WTC11 (cell line): ENCODE data around the gene NELL1. TPM values are rescaled to one million over a fixed set of nuclear protein-coding genes. Genes with fewer than 3 reads are reported as not detected.

Source experiments
- ATAC-seq: fragments of 200-7000 bp; cut with Tn5 transposase; 2 replicates; pipeline ENCODE4 v1.10.0; 2021; ENCODE audit warnings: mild to moderate bottlenecking, moderate library complexity
- CTCF ChIA-PET: fragments of 300-600 bp; sonication (Branson Sonifier 250); formaldehyde crosslinking; loops from one replicate; lab custom pipeline; 2021; ENCODE audit warnings: antibody characterized with exemption; lab: Charles Lee
- POLR2A ChIA-PET: fragments of 350-600 bp; sonication (Branson Sonifier 250); formaldehyde crosslinking; loops from one replicate; lab custom pipeline; 2021; ENCODE audit warnings: antibody characterized with exemption; lab: Charles Lee
- DNase-seq: peaks from one replicate; pipeline ENCODE4 v3.0.0; 2021; ENCODE audit warnings: low spot score
- H3K27ac Mint-ChIP-seq: 2 replicates; pipeline ENCODE4 v1.8.0; 2021; ENCODE audit warnings: mixed read lengths
- H3K27me3 Mint-ChIP-seq: 2 replicates; pipeline ENCODE4 v1.8.0; 2021; ENCODE audit warnings: low read depth, mild to moderate bottlenecking, moderate library complexity, mixed read lengths
- H3K36me3 Mint-ChIP-seq: 2 replicates; pipeline ENCODE4 v1.8.0; 2021; ENCODE audit warnings: mixed read lengths
- H3K4me1 Mint-ChIP-seq: 2 replicates; pipeline ENCODE4 v1.8.0; 2022; ENCODE audit warnings: mixed read lengths
- H3K4me3 Mint-ChIP-seq: 2 replicates; pipeline ENCODE4 v1.8.0; 2021; ENCODE audit warnings: mild to moderate bottlenecking, moderate library complexity, mixed read lengths
- H3K9me3 Mint-ChIP-seq: 2 replicates; pipeline ENCODE4 v1.8.0; 2021; ENCODE audit warnings: mixed read lengths
- EMX1 ChIP-seq: fragments of 250-450 bp; sonication (Bioruptor Pico); IDR thresholded peaks from 2 replicates; pipeline ENCODE4 v1.8.0; 2021; ENCODE audit warnings: mild to moderate bottlenecking
- FOXP1 ChIP-seq: sonication (generic); formaldehyde crosslinking; IDR thresholded peaks from 2 replicates; pipeline ENCODE4 v1.8.0; 2022; ENCODE audit warnings: missing genetic modification reagents, mild to moderate bottlenecking, moderate library complexity, borderline replicate concordance
- GRHL2 ChIP-seq: fragments of 250-450 bp; sonication (Bioruptor Pico); IDR thresholded peaks from 2 replicates; pipeline ENCODE4 v1.8.0; 2022; ENCODE audit warnings: mild to moderate bottlenecking, moderate library complexity; ENCODE audit not compliant: insufficient replicate concordance, severe bottlenecking
- GTF2I ChIP-seq: fragments of 250-450 bp; sonication (Bioruptor Pico); conservative IDR thresholded peaks from 2 replicates; pipeline ENCODE4 v1.4.0; 2021; ENCODE audit warnings: mild to moderate bottlenecking
- JAZF1 ChIP-seq: fragments of 250-450 bp; sonication (Bioruptor Pico); IDR thresholded peaks from 2 replicates; pipeline ENCODE4 v1.9.0; 2021; ENCODE audit warnings: moderate library complexity, mild to moderate bottlenecking, inconsistent platforms
- MYBL2 ChIP-seq: sonication (generic); formaldehyde crosslinking; IDR thresholded peaks from 2 replicates; pipeline ENCODE4 v1.8.1; 2023; ENCODE audit warnings: mild to moderate bottlenecking, moderate library complexity, missing genetic modification reagents
- NR2C2 ChIP-seq: sonication (generic); formaldehyde crosslinking; IDR thresholded peaks from 2 replicates; pipeline ENCODE4 v1.8.0; 2022; ENCODE audit warnings: mild to moderate bottlenecking, missing genetic modification reagents
- ZNF121 ChIP-seq: sonication (generic); formaldehyde crosslinking; IDR thresholded peaks from 2 replicates; pipeline ENCODE4 v1.8.0; 2023; ENCODE audit warnings: missing genetic modification reagents
- ZNF232 ChIP-seq: sonication (generic); formaldehyde crosslinking; IDR thresholded peaks from 2 replicates; pipeline ENCODE4 v1.8.0; 2022; ENCODE audit warnings: mild to moderate bottlenecking, missing genetic modification reagents
- ZNF317 ChIP-seq: sonication (generic); formaldehyde crosslinking; IDR thresholded peaks from 2 replicates; pipeline ENCODE4 v1.8.1; 2023; ENCODE audit warnings: low read depth, mild to moderate bottlenecking, moderate library complexity, missing genetic modification reagents, borderline replicate concordance
- ZNF671 ChIP-seq: fragments of 250-450 bp; sonication (Bioruptor Pico); IDR thresholded peaks from 2 replicates; pipeline ENCODE4 v1.8.0; 2021; ENCODE audit warnings: mild to moderate bottlenecking
- total RNA-seq: library from RNA; stranded (reverse); gene quantifications from 3 replicates; pipeline ENCODE4 v1.2.3, GENCODE V29; 2021
- TF ChIP-seq, protein P1 (sequence below): sonication (generic); formaldehyde crosslinking; IDR thresholded peaks from 2 replicates; pipeline ENCODE4 v1.8.1; 2022; ENCODE audit warnings: missing genetic modification reagents, borderline replicate concordance
- TF ChIP-seq, protein P2 (sequence below): sonication (generic); formaldehyde crosslinking; conservative IDR thresholded peaks from 2 replicates; pipeline ENCODE4 v1.8.1; 2022; ENCODE audit warnings: mild to moderate bottlenecking, missing genetic modification reagents
- TF ChIP-seq, protein P3 (sequence below): sonication (generic); formaldehyde crosslinking; IDR thresholded peaks from 2 replicates; pipeline ENCODE4 v1.8.1; 2023; ENCODE audit warnings: mild to moderate bottlenecking, missing genetic modification reagents
- TF ChIP-seq, protein P4 (sequence below): sonication (generic); formaldehyde crosslinking; IDR thresholded peaks from 2 replicates; pipeline ENCODE4 v1.8.1; 2022; ENCODE audit warnings: mild to moderate bottlenecking, moderate library complexity, missing genetic modification reagents
- TF ChIP-seq, protein P5 (sequence below): sonication (generic); formaldehyde crosslinking; IDR thresholded peaks from 2 replicates; pipeline ENCODE4 v1.8.0; 2023; ENCODE audit warnings: missing genetic modification reagents
- TF ChIP-seq, protein P6 (sequence below): fragments of 250-450 bp; sonication (Bioruptor Pico); IDR thresholded peaks from 2 replicates; pipeline ENCODE4 v2.1.2; 2022; ENCODE audit warnings: mild to moderate bottlenecking, moderate library complexity
- TF ChIP-seq, protein P7 (sequence below): sonication (generic); formaldehyde crosslinking; conservative IDR thresholded peaks from 2 replicates; pipeline ENCODE4 v1.8.1; 2023; ENCODE audit warnings: mild to moderate bottlenecking, low read depth, missing genetic modification reagents, moderate library complexity

NELL1 gene
- total RNA-seq, 1 experiment from 2014 or later = 1.8 TPM

DNA sequence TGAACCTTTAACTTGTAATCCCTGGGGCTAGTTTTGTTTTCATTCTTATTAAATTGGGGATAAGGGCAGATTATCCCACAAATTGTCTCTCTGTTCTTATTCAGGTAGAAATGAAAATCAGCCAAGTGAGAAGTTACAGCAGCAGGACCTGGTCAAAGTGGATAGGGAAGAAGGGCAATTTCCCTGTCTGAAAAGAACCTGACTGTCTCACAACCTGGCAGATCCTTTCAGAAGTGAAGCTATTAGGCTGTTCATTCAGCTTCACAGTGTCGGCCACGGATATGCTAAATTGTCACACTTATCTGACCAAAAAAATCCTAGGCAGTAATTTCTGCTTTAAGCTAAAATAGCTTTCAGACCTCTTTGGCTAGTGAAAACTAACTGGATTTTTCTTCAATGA lies 810.9 kb downstream of the NELL1 start:
- no peaks in the 10 kb centered on the region for H3K27me3 Mint-ChIP-seq
- DNase-seq = no peak
- no peak overlapping the region for H3K4me3 Mint-ChIP-seq
- POLR2A ChIA-PET = interaction anchor here (0.6 kb wide), 1 partner anchor 306 kb away, joined by 3 read pairs; no protein-coding TSS in a partner anchor
- ATAC-seq = no peak
- H3K27ac Mint-ChIP-seq = no peak overlapping the region
- H3K9me3 Mint-ChIP-seq = 0 out of 2 replicates have a peak, but pooled peaks cover 2% of the 10 kb centered on the region
- CTCF ChIA-PET = interaction anchor here (0.5 to 1.7 kb wide), 2 partner anchors 32 to 484 kb away, joined by 3 to 6 read pairs; no protein-coding TSS in a partner anchor
- TF ChIP-seq, protein P1, sequence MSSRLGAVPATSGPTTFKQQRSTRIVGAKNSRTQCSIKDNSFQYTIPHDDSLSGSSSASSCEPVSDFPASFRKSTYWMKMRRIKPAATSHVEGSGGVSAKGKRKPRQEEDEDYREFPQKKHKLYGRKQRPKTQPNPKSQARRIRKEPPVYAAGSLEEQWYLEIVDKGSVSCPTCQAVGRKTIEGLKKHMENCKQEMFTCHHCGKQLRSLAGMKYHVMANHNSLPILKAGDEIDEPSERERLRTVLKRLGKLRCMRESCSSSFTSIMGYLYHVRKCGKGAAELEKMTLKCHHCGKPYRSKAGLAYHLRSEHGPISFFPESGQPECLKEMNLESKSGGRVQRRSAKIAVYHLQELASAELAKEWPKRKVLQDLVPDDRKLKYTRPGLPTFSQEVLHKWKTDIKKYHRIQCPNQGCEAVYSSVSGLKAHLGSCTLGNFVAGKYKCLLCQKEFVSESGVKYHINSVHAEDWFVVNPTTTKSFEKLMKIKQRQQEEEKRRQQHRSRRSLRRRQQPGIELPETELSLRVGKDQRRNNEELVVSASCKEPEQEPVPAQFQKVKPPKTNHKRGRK (CRISPR knock-in tag) = no peak
- TF ChIP-seq, protein P2, sequence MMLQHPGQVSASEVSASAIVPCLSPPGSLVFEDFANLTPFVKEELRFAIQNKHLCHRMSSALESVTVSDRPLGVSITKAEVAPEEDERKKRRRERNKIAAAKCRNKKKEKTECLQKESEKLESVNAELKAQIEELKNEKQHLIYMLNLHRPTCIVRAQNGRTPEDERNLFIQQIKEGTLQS (CRISPR knock-in tag) = no peak
- TF ChIP-seq, protein P3, sequence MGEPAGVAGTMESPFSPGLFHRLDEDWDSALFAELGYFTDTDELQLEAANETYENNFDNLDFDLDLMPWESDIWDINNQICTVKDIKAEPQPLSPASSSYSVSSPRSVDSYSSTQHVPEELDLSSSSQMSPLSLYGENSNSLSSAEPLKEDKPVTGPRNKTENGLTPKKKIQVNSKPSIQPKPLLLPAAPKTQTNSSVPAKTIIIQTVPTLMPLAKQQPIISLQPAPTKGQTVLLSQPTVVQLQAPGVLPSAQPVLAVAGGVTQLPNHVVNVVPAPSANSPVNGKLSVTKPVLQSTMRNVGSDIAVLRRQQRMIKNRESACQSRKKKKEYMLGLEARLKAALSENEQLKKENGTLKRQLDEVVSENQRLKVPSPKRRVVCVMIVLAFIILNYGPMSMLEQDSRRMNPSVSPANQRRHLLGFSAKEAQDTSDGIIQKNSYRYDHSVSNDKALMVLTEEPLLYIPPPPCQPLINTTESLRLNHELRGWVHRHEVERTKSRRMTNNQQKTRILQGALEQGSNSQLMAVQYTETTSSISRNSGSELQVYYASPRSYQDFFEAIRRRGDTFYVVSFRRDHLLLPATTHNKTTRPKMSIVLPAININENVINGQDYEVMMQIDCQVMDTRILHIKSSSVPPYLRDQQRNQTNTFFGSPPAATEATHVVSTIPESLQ (CRISPR knock-in tag) = no peak
- no peak for TF ChIP-seq FOXP1 (CRISPR knock-in tag)
- TF ChIP-seq EMX1 (CRISPR knock-in tag) = no peak
- TF ChIP-seq GRHL2 (CRISPR knock-in tag) = no peak
- TF ChIP-seq ZNF671 = no peak
- H3K36me3 Mint-ChIP-seq = no peaks in the 10 kb centered on the region
- peaks cover 14% of the 10 kb centered on the region for H3K4me1 Mint-ChIP-seq

GRCh38 chr11:21481255-21481654 lies 811.9 kb downstream of the NELL1 start:
- Mint-ChIP-seq H3K27ac (no peak overlapping the region), H3K4me3 (no peak overlapping the region), H3K27me3 (no peaks in the 10 kb centered on the region), H3K36me3 (no peaks in the 10 kb centered on the region), H3K9me3 (no peaks in the 10 kb centered on the region), H3K4me1 (peaks cover 13% of the 10 kb centered on the region)
- ATAC-seq = no peak
- CTCF ChIA-PET = interaction anchor here (1.7 kb wide), 1 partner anchor 31 kb away, joined by 6 read pairs; no protein-coding TSS in a partner anchor
- POLR2A ChIA-PET = no interaction called here
- TF ChIP-seq MYBL2 (CRISPR knock-in tag) (no peak), GTF2I (CRISPR knock-in tag) (no peak), FOXP1 (CRISPR knock-in tag) (no peak), JAZF1 (CRISPR knock-in tag) (no peak), ZNF232 (no peak)
- TF ChIP-seq, protein P4, sequence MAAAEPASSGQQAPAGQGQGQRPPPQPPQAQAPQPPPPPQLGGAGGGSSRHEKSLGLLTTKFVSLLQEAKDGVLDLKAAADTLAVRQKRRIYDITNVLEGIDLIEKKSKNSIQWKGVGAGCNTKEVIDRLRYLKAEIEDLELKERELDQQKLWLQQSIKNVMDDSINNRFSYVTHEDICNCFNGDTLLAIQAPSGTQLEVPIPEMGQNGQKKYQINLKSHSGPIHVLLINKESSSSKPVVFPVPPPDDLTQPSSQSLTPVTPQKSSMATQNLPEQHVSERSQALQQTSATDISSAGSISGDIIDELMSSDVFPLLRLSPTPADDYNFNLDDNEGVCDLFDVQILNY = no peak
- no peak for DNase-seq

GRCh38 chr11:21484039-21484438 lies 814.7 kb downstream of the NELL1 start:
- ChIA-PET CTCF (no interaction called here), POLR2A (no interaction called here)
- Mint-ChIP-seq H3K27me3 (no peaks in the 10 kb centered on the region), H3K4me3 (no peak overlapping the region), H3K9me3 (no peaks in the 10 kb centered on the region), H3K4me1 (no peaks in the 10 kb centered on the region), H3K36me3 (no peaks in the 10 kb centered on the region), H3K27ac (no peak overlapping the region)
- ATAC-seq (no peak), DNase-seq (no peak)
- TF ChIP-seq ZNF317 (no peak), EMX1 (CRISPR knock-in tag) (no peak), ZNF121 (CRISPR knock-in tag) (no peak), NR2C2 (CRISPR knock-in tag) (no peak)
- TF ChIP-seq, protein P5, sequence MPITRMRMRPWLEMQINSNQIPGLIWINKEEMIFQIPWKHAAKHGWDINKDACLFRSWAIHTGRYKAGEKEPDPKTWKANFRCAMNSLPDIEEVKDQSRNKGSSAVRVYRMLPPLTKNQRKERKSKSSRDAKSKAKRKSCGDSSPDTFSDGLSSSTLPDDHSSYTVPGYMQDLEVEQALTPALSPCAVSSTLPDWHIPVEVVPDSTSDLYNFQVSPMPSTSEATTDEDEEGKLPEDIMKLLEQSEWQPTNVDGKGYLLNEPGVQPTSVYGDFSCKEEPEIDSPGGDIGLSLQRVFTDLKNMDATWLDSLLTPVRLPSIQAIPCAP = no peak
- TF ChIP-seq, protein P6, sequence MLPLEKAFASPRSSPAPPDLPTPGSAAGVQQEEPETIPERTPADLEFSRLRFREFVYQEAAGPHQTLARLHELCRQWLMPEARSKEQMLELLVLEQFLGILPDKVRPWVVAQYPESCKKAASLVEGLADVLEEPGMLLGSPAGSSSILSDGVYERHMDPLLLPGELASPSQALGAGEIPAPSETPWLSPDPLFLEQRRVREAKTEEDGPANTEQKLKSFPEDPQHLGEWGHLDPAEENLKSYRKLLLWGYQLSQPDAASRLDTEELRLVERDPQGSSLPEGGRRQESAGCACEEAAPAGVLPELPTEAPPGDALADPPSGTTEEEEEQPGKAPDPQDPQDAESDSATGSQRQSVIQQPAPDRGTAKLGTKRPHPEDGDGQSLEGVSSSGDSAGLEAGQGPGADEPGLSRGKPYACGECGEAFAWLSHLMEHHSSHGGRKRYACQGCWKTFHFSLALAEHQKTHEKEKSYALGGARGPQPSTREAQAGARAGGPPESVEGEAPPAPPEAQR (CRISPR knock-in tag) = no peak
- TF ChIP-seq, protein P3 (CRISPR knock-in tag) = no peak
- TF ChIP-seq, protein P2 (CRISPR knock-in tag) = no peak
- TF ChIP-seq, protein P7, sequence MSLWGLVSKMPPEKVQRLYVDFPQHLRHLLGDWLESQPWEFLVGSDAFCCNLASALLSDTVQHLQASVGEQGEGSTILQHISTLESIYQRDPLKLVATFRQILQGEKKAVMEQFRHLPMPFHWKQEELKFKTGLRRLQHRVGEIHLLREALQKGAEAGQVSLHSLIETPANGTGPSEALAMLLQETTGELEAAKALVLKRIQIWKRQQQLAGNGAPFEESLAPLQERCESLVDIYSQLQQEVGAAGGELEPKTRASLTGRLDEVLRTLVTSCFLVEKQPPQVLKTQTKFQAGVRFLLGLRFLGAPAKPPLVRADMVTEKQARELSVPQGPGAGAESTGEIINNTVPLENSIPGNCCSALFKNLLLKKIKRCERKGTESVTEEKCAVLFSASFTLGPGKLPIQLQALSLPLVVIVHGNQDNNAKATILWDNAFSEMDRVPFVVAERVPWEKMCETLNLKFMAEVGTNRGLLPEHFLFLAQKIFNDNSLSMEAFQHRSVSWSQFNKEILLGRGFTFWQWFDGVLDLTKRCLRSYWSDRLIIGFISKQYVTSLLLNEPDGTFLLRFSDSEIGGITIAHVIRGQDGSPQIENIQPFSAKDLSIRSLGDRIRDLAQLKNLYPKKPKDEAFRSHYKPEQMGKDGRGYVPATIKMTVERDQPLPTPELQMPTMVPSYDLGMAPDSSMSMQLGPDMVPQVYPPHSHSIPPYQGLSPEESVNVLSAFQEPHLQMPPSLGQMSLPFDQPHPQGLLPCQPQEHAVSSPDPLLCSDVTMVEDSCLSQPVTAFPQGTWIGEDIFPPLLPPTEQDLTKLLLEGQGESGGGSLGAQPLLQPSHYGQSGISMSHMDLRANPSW (CRISPR knock-in tag) = no peak
